Myocyte (in vitro differentiated cells): ENCODE data around the gene PEPD. TPM values are rescaled to one million over a fixed set of nuclear protein-coding genes. Genes with fewer than 3 reads are reported as not detected.
A peak's percentile ranks its signal among the peaks of the same experiment; 100 is the strongest.

ENCODE experiments used
- DNase-seq: peaks from one replicate; pipeline ENCODE4 v3.0.0-alpha.2; 2012; ENCODE audit warnings: low read depth
- total RNA-seq: library from RNA; depleted of rRNA; stranded (reverse); fragments of >200 nt; gene quantifications from 2 replicates; pipeline ENCODE4 v1.2.3, GENCODE V29; 2014

The PEPD gene
- total RNA-seq, 1 donor from 2014 or later = 68.2 TPM

DNA sequence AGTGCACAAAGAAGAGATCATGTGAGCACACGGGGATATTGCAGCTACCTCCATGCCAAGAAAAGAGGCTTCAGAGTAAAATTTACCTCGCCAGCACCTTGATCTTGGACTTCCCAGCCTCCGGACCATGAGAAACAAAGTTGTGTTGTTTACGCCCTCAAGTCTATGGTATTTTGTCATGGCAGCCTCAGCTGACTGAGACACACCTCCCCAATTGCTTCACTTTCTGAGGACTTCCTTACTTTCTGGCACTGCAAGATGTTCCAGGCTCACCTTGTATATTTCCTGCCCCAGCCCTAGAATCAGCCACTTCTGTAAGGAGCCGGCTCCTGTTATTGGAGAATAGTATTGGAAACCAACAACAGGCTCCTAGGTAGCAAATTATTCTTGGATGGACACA, 154.7 kb downstream of the PEPD start:
- no peak for DNase-seq

GRCh38 chr19:33366127-33366526, 155.5 kb downstream of the PEPD start:
- no peak for DNase-seq

GRCh38 chr19:33365691-33366090, 155.9 kb downstream of the PEPD start:
- DNase-seq = no peak

DNA sequence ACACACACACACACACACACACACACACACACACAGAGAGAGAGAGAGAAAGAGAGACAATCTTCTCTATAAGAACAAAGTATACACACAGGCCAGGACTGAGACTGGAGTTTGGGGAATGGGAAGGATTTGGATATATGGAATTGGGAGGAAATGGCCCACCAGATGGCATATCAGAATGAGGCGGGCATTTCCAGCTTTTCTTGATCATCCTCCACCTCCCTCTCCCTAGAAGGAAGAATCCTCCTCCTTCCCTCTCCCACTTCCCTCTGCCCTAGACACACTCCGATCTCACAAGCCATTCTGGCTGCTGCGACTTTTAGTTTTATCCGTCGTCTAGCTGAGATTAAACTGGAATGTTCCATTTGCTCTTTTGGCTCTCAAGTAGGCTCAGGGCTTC, 158.1 kb downstream of the PEPD start:
- DNase-seq = no peak

DNA sequence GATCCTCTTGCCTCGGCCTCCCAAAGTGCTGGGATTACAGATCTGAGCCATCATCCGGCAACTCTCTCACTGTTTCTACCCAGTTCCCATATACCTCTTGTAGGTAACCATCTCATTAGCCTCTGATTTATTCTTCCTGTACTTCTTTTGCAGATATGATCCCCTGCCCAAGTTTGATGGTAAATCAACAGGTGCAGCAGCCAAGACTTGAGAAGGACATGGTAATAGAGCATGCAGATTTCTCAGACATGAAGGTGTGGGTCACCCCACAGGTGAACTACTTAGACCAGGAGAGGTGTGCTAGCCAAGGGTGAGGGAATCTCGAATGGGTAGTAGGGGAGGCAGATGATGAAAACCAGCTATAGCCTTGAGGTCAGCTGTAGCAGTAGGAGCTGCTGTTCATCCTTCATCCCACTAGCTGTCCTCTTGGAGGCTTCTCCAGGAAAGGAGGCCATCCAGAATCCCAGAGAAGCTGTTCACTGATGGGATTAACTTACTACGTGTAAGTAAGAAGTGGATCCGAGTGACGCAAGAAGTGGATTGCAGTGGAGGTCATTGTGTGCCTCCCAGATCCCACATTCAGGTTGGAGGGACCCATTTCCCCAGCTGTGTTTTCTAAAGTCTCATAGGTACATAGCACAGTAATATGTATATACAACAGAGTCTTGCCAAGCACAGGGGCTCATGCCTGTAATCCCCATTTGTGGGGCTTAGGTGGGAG, 158.9 kb downstream of the PEPD start:
- DNase-seq = no peak

- no peak for DNase-seq
These were observed 162.0 kb downstream of the PEPD start for GRCh38 chr19:33359581-33359980.

DNA sequence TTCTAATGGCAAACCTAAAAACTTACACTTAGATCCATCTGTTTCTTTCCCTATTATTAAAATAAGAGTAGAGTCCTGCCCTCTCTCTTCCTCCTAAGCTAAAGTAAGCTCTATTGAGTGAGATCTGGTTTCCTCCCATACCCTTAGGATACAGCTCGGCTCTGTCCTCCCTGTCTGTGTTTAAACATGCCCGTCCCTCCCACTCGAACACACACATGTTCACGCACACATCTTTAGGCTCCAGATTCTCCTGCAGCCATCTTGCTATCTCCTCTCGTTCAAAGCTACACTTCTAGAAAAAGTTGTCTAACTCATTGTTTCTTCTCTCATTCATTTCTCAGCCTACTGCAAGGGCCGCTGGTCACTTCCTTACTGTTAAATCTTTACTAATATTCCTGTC, 163.2 kb downstream of the PEPD start:
- DNase-seq = no peak

DNA sequence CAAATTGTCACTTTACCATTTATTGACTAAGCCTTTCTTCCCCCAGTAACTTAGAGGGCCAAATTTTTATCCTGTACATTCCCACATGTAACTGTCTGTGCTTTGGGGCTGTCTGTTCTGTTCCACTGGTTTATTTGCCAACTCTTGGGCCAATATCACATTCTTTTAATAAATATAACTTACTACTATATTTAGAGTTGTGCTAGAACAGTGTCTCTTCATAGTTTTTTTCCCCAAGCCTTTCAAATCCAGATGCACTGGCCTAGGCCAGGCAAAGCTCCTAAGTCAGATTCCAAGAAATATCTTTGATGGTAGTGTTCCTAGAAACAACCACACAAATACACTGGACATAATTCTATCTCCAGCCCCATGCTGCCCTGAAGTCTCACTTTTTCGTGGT, 164.0 kb downstream of the PEPD start:
- no peak for DNase-seq

- DNase-seq = no peak
These were observed 166.1 kb downstream of the PEPD start for GRCh38 chr19:33355535-33355934.

DNA sequence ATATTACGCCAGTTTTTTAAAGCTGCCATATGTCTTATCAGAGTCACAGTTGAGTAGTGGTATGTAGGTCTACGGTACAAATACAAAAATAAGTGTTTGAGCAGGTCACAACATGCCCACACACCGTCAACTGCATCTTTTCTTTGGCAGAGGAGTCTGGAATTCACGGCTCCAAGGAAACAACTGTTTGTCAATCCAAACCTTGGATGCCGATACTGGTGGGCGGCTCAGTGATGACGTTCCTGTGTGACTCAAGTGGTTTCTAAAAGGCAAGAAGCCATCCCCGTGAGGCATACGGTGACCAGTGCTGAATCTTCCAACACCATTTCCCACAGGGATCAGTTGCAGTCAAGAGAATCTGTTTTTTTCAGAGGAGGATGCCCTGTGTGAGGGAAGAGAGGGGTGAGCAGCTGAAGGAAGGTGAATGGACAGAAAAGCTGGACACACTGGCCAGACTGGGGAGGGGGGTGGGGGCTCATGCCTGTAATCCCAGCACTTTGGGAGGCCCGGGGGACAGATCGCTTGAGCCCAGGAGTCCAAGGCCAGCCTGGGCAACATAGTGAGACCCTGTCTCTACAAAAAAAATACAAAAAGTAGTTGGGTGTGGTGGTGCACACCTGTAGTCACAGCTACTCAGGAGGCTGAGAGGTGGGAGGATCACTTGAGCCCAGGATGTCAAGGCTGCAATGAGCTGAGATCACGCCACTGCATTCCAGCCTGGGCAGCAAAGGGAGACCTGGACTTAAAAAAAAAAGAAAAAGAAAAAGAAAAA, 170.9 kb downstream of the PEPD start:
- peak; percentile 65 for DNase-seq

- no peak for DNase-seq
These were observed 172.0 kb downstream of the PEPD start for GRCh38 chr19:33349319-33350289.

- DNase-seq = peak; percentile 59
These were observed 173.1 kb downstream of the PEPD start for GRCh38 chr19:33348301-33349010.

- no peak for DNase-seq
These were observed 174.3 kb downstream of the PEPD start for GRCh38 chr19:33347300-33347699.

- no peak for DNase-seq
These were observed 174.9 kb downstream of the PEPD start for GRCh38 chr19:33346665-33347064.

DNA sequence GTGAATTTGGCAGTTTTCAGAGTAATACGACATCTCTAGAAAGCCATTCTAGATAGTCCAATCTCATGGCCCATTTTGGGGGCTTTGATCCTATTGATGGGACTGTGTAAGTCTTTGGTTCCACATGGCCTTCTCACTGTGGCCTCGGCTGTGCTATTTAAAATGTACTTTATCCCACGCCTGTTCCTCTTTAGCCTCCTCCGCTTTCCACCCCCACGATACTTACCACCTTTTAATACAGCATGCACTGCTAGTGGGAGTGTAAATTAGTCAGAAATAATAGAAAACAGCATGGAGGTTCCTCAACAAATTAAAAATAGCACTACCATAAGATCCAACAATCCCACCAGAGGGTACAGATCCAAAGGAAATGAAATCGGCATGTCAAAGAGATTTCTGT, 176.4 kb downstream of the PEPD start:
- no peak for DNase-seq

DNA sequence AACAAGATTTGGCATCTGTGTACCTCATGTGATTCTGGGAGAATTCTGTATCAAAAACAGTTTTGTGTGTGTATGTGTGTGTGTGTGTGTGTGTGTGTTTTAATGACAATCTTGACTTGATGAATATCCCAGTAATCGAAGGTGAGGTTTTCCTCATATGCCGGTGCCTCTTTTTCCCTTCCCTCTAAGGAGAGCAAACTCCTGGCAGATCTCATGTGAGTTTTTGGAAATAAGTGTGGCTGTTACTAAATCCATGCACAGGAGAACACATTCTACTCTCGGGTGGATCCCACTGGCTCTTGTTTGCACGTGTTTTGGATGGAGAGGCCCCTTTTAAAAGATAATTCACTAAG, 177.0 kb downstream of the PEPD start:
- DNase-seq = no peak

GRCh38 chr19:33343859-33344572, 177.6 kb downstream of the PEPD start:
- DNase-seq = peak; percentile 32

DNA sequence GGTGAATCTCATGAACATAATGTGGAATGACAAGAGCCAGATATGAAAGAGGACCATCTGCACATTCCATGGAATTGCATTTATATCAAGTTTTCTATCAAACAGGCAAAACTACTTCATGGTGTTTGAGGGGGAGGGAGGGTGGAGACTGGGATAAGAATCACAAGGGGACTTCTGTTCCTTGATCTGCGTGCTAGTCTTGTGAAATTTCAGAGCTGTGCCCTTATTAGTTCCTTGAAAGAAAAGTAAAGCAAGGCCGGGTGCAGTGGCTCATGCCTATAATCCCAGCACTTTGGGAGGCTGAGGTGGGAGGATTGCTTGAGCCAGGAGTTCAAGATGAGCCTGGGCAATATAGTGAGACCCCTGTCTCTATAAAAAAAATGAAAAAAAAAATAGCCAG, 178.3 kb downstream of the PEPD start:
- no peak for DNase-seq

DNA sequence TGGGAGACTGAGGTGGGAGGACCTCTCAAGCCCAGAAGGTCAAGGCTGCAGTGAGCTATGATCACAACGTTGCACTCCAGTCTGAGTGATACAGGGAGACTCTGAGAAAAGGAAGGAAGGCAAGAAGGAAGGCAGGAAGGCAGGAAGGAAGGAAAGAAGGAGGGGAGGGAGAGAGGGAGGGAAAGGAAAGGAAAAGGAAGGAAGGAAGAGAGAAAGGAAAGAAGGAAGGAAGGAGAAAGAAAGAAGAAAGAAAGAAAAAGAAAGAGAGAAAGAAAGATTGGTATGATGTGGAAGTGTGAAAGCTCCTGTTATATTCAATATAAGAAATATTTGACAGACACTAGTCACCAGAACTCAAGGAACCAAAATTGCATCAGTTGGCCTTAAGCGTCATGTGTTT, 180.6 kb downstream of the PEPD start:
- no peak for DNase-seq
